PC-9 (cell line): ENCODE results near the gene TCF12. TPM values are rescaled to one million over a fixed set of nuclear protein-coding genes. Genes with fewer than 3 reads are reported as not detected.

ENCODE experiments used
- BruUV-seq: library from RNA; stranded (reverse); fragments of 400-500 nt; replicated peaks from 2 replicates; lab custom pipeline; 2021; lab: Mats Ljungman, UMichigan
- CTCF ChIA-PET: fragments of 300-600 bp; sonication (Branson Sonifier 250); formaldehyde crosslinking; loops from one replicate; lab custom pipeline; 2022; ENCODE audit warnings: antibody characterized with exemption; lab: Charles Lee
- POLR2A ChIA-PET: fragments of 300-600 bp; sonication (Branson Sonifier 250); formaldehyde crosslinking; loops from one replicate; lab custom pipeline; 2022; ENCODE audit warnings: antibody characterized with exemption; ENCODE audit not compliant: unreplicated experiment; lab: Charles Lee
- DNase-seq, 2 experiments: peaks; one replicate each; pipeline versions ENCODE4 v3.0.0 to v3.0.0-alpha.2; 2015 to 2022; ENCODE audit warnings: mixed read lengths in 1 of 2
- H2AFZ ChIP-seq: fragments of 200-600 bp; sonication (generic); 2 replicates; pipeline ENCODE4 v1.8.1; 2017; ENCODE audit warnings: antibody characterized with exemption
- H3F3A ChIP-seq: fragments of 200-600 bp; sonication (generic); 2 replicates; pipeline ENCODE4 v1.8.1; 2017; ENCODE audit warnings: antibody characterized with exemption, mild to moderate bottlenecking, low read depth; ENCODE audit not compliant: insufficient read depth
- H3K27ac ChIP-seq: fragments of 200-600 bp; sonication (generic); 2 replicates; pipeline ENCODE4 v1.6.1; 2016; ENCODE audit warnings: mixed run types
- H3K27me3 ChIP-seq: fragments of 200-600 bp; sonication (generic); 2 replicates; pipeline ENCODE4 v1.6.1; 2016; ENCODE audit warnings: low read depth, mixed run types; ENCODE audit not compliant: insufficient read depth
- H3K36me3 ChIP-seq: fragments of 200-600 bp; sonication (generic); 2 replicates; pipeline ENCODE4 v1.6.1; 2016; ENCODE audit warnings: low read depth, mixed run types
- H3K4me1 ChIP-seq: fragments of 200-600 bp; sonication (generic); replicated peaks from 2 replicates; pipeline ENCODE4 v1.6.1; 2016; ENCODE audit warnings: mixed run types; ENCODE audit not compliant: insufficient read depth
- H3K4me2 ChIP-seq: fragments of 200-600 bp; sonication (generic); 2 replicates; pipeline ENCODE4 v1.6.1; 2017; ENCODE audit warnings: mixed run types
- H3K4me3 ChIP-seq: fragments of 200-600 bp; sonication (generic); 2 replicates; pipeline ENCODE4 v1.6.1; 2016; ENCODE audit warnings: mixed run types
- H3K79me2 ChIP-seq: fragments of 200-600 bp; sonication (generic); 2 replicates; pipeline ENCODE4 v1.6.1; 2017; ENCODE audit warnings: low read depth, mixed run types
- H3K9me2 ChIP-seq: fragments of 200-600 bp; sonication (generic); 2 replicates; pipeline ENCODE4 v1.8.1; 2017; ENCODE audit warnings: mild to moderate bottlenecking; ENCODE audit not compliant: insufficient read depth
- H3K9me3 ChIP-seq: fragments of 200-600 bp; sonication (generic); 2 replicates; pipeline ENCODE4 v1.8.1; 2016; ENCODE audit warnings: low read depth; ENCODE audit not compliant: insufficient read depth
- H4K20me1 ChIP-seq: fragments of 200-600 bp; sonication (generic); 2 replicates; pipeline ENCODE4 v1.8.1; 2017; ENCODE audit not compliant: insufficient read depth
- CTCF ChIP-seq: fragments of 200-600 bp; sonication (generic); conservative IDR thresholded peaks from 2 replicates; pipeline ENCODE4 v1.6.1; 2017; ENCODE audit warnings: mixed run types, antibody characterized with exemption, mild to moderate bottlenecking, moderate library complexity
- EZH2 ChIP-seq: fragments of 200-600 bp; sonication (generic); IDR thresholded peaks from 2 replicates; pipeline ENCODE4 v1.8.0; 2017; ENCODE audit warnings: antibody characterized with exemption, low read depth
- intact Hi-C: fragments of 100-400 bp; cut with micrococcal nuclease; formaldehyde crosslinking; loops from one replicate; pipeline ENCODE4 v1.10.0; 2022; ENCODE audit not compliant: unreplicated experiment
- total RNA-seq: library from RNA; stranded (reverse); gene quantifications from 2 replicates; pipeline ENCODE4 v1.2.3, GENCODE V29; 2021

The TCF12 gene
- total RNA-seq, 1 experiment from 2014 or later: 60.1 TPM

- H3F3A ChIP-seq: no peaks in the 10 kb centered on the region
- no peaks in the 10 kb centered on the region for H3K9me3 ChIP-seq
- no peaks in the 10 kb centered on the region for H3K27me3 ChIP-seq
- no peak overlapping the region for H3K4me3 ChIP-seq
- H3K27ac ChIP-seq: no peak overlapping the region
- no peaks in the 10 kb centered on the region for H3K9me2 ChIP-seq
- H4K20me1 ChIP-seq: no peaks in the 10 kb centered on the region
- H3K79me2 ChIP-seq: peaks cover 4% of the 10 kb centered on the region; the same call in 1 of the 2 replicates
- H3K4me2 ChIP-seq: no peak overlapping the region
- H2AFZ ChIP-seq: no peak overlapping the region
- CTCF ChIA-PET: no interaction called here
- intact Hi-C loops: no loop called here
- BruUV-seq: no TSS peak
- no peak for DNase-seq
- no peaks in the 10 kb centered on the region for H3K4me1 ChIP-seq
- H3K36me3 ChIP-seq: no peaks in the 10 kb centered on the region
- POLR2A ChIA-PET: interaction anchor here (0.6 to 0.7 kb wide), 2 partner anchors 28 to 888 kb away, joined by 4 to 5 read pairs; no protein-coding TSS in a partner anchor
- TF ChIP-seq EZH2 (no peak), CTCF (no peak)
Measured at GRCh38 chr15:56948000-56948763, 29.7 kb downstream of the TCF12 start.

GRCh38 chr15:56948764-56949101 is 30.3 kb downstream of the TCF12 start:
- no peaks in the 10 kb centered on the region for H3K36me3 ChIP-seq
- POLR2A ChIA-PET: no interaction called here
- no peak for DNase-seq
- BruUV-seq: no TSS peak
- peaks cover 4% of the 10 kb centered on the region; the same call in 1 of the 2 replicates for H3K79me2 ChIP-seq
- CTCF ChIA-PET: no interaction called here
- TF ChIP-seq EZH2: no peak
- no peak for TF ChIP-seq CTCF
- H3K4me3 ChIP-seq: no peak overlapping the region
- H2AFZ ChIP-seq: no peak overlapping the region
- H3K4me1 ChIP-seq: no peaks in the 10 kb centered on the region
- H3K4me2 ChIP-seq: no peak overlapping the region
- no peaks in the 10 kb centered on the region for H3K27me3 ChIP-seq
- intact Hi-C loops: no loop called here
- H3K27ac ChIP-seq: no peak overlapping the region
- no peaks in the 10 kb centered on the region for H3K9me2 ChIP-seq
- no peaks in the 10 kb centered on the region for H3F3A ChIP-seq
- no peaks in the 10 kb centered on the region for H4K20me1 ChIP-seq
- no peaks in the 10 kb centered on the region for H3K9me3 ChIP-seq

DNA sequence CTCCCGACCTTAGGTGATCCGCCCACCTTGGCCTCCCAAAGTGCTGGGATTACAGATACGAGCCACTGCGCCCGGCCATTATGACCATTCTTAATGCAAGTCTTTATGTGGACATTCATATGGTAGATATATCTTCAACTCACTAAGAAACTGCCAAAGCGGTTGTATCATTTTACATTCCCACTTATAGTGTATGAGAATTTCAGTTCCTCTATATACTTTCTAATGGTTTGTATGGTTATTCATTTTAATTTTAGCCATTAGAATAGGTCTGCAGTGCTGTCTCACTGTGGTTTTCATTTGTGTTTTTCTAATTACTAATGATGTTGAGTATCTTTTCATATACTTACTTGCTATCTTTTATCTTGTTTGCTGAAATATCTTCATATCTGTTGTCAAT is 32.5 kb downstream of the TCF12 start:
- H3K27ac ChIP-seq: no peak overlapping the region
- no peaks in the 10 kb centered on the region for H3F3A ChIP-seq
- no peaks in the 10 kb centered on the region for H3K4me1 ChIP-seq
- H3K4me3 ChIP-seq: no peak overlapping the region
- H4K20me1 ChIP-seq: no peaks in the 10 kb centered on the region
- no peak overlapping the region for H3K4me2 ChIP-seq
- no peaks in the 10 kb centered on the region for H3K9me3 ChIP-seq
- ChIA-PET CTCF (no interaction called here), POLR2A (no interaction called here)
- TF ChIP-seq CTCF: no peak
- TF ChIP-seq EZH2: no peak
- no peak for DNase-seq
- no peaks in the 10 kb centered on the region for H3K27me3 ChIP-seq
- no peak overlapping the region for H2AFZ ChIP-seq
- intact Hi-C loops: no loop called here
- BruUV-seq: no TSS peak
- no peaks in the 10 kb centered on the region for H3K36me3 ChIP-seq
- H3K79me2 ChIP-seq: peaks cover 4% of the 10 kb centered on the region; the same call in 1 of the 2 replicates
- H3K9me2 ChIP-seq: no peaks in the 10 kb centered on the region
